ENCODE data around the gene KANK3.
A peak's percentile ranks its signal among the peaks of the same experiment; 100 is the strongest.
"Not testable (repeated sequence)": the region's sequence is repeated elsewhere in the genome, so short reads cannot be mapped to it uniquely, and the experiment has no call there.

KANK3 gene

GRCh38 chr19:8337728-8338127 is 5.3 kb downstream of the KANK3 start:
- DNase-seq (ENCODE audit: low read depth), result no peak

- DNase-seq (ENCODE audit: low read depth), result no peak
Measured at GRCh38 chr19:8336660-8337059, 6.4 kb downstream of the KANK3 start.

- no peak for DNase-seq (ENCODE audit: low read depth)
Measured at GRCh38 chr19:8336072-8336569, 6.9 kb downstream of the KANK3 start.

GRCh38 chr19:8335343-8336071 is 7.6 kb downstream of the KANK3 start:
- no peak for DNase-seq (ENCODE audit: low read depth)

GRCh38 chr19:8334458-8335342 is 8.4 kb downstream of the KANK3 start:
- DNase-seq (ENCODE audit: low read depth), result no peak

- DNase-seq (ENCODE audit: low read depth), result no peak
Measured at GRCh38 chr19:8333767-8334457, 9.2 kb downstream of the KANK3 start.

GRCh38 chr19:8332976-8333766 is 9.9 kb downstream of the KANK3 start:
- DNase-seq (ENCODE audit: low read depth), result no peak

GRCh38 chr19:8331263-8331845 is 11.7 kb downstream of the KANK3 start:
- no peak for DNase-seq (ENCODE audit: low read depth)

- DNase-seq (ENCODE audit: low read depth), result no peak
Measured at GRCh38 chr19:8329996-8330395, 13.1 kb downstream of the KANK3 start.

GRCh38 chr19:8325454-8325853 is 17.6 kb downstream of the KANK3 start:
- DNase-seq (ENCODE audit: low read depth), result no peak

GRCh38 chr19:8324186-8325050 is 18.6 kb downstream of the KANK3 start:
- DNase-seq (ENCODE audit: low read depth), result no peak

GRCh38 chr19:8323781-8324185 is 19.3 kb downstream of the KANK3 start:
- no peak for DNase-seq (ENCODE audit: low read depth)

- no peak for DNase-seq (ENCODE audit: low read depth)
Measured at GRCh38 chr19:8322638-8322997, 20.4 kb downstream of the KANK3 start.

GRCh38 chr19:8321986-8322637 is 20.9 kb downstream of the KANK3 start:
- DNase-seq (ENCODE audit: low read depth), result no peak

GRCh38 chr19:8321067-8321985 is 21.7 kb downstream of the KANK3 start, which contains the start of the genes NDUFA7 and RPS28:
Gene NDUFA7, minus strand, starts transcription at chr19:8321375. Its CDS starts 17 bp downstream, at chr19:8321358.
Gene RPS28, plus strand, starts transcription at chr19:8321496. Its CDS starts 35 bp downstream, at chr19:8321531.
- peak; percentile 87 for DNase-seq (ENCODE audit: low read depth)

- no peak for DNase-seq (ENCODE audit: low read depth)
Measured at GRCh38 chr19:8320564-8321066, 22.4 kb downstream of the KANK3 start.

GRCh38 chr19:8319807-8320520 is 23.1 kb downstream of the KANK3 start:
- DNase-seq (ENCODE audit: low read depth), result no peak

- not testable (repeated sequence) for DNase-seq (ENCODE audit: low read depth)
Measured at GRCh38 chr19:8318835-8319234, 24.2 kb downstream of the KANK3 start.
